ENCODE measurements around the gene CAPN9.

The CAPN9 gene

DNA sequence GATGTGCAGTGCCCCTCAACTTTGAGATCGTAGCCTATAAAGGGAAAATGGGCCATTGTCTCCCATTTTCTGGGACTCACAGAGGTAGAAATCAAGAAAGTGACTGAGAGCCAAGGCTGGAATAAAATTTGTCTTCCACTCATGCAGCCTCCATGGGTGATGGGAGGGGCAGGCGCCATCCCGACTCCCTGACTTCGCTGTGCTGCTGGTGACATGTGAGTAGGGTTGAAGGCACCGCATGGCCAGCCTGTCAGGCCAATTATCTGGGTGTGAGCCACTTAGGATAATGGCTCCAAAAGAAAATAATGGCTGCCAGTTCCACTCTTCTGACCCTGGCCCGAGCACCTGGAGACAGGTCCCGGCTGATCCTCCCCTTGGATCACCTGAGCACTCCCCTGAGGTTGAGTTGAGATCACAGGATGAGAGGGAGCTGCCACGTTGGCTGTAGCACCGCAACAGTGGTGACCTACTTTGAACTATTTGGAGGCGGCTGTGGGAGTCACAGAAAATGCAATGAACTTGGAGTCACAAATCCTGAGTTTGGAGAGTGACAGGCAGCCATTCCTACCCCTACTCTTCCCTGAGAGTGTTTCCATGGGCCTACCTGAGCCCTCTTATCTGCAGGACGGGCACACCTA, 26.3 kb downstream of the CAPN9 start:
- Histone ChIP-seq H3K4me1 (ENCODE audit: low read length) (no peaks in the 10 kb centered on the region), H2AFZ (ENCODE audit: low read depth, low read length) (peak overlapping the region; percentile 60; the same call in 1 of the 2 replicates), H4K20me1 (ENCODE audit: insufficient read depth, low read length) (no peaks in the 10 kb centered on the region), H3K27ac (ENCODE audit: low read length) (no peak overlapping the region), H3K36me3 (replicated peaks; ENCODE audit: low read depth, low read length) (no peaks in the 10 kb centered on the region), H3K27me3 (ENCODE audit: low read depth, low read length) (peaks cover 14% of the 10 kb centered on the region), H3K79me2 (ENCODE audit: low read length) (no peaks in the 10 kb centered on the region), H3K9ac (ENCODE audit: low read length) (no peak overlapping the region), H3K4me2 (ENCODE audit: low read length) (peak overlapping the region; percentile 15; the same call in 1 of the 2 replicates), H3K9me3 (ENCODE audit: insufficient read depth, low read length) (no peaks in the 10 kb centered on the region), H3K4me3 (ENCODE audit: low read length) (no peak overlapping the region)
- TF ChIP-seq CTCF (IDR thresholded peaks at IDR 0.05; ENCODE audit: low read depth, low read length) (no peak), EZH2phosphoT487 (IDR thresholded peaks at IDR 0.05; ENCODE audit: low read depth) (no peak)

- H3K9me3 ChIP-seq (ENCODE audit: insufficient read depth, low read length) = no peaks in the 10 kb centered on the region
- H3K79me2 ChIP-seq (ENCODE audit: low read length) = no peaks in the 10 kb centered on the region
- no peak overlapping the region for H3K27ac ChIP-seq (ENCODE audit: low read length)
- H3K27me3 ChIP-seq (ENCODE audit: low read depth, low read length) = peaks cover 26% of the 10 kb centered on the region
- H4K20me1 ChIP-seq (ENCODE audit: insufficient read depth, low read length) = no peaks in the 10 kb centered on the region
- no peaks in the 10 kb centered on the region for H3K36me3 ChIP-seq (replicated peaks; ENCODE audit: low read depth, low read length)
- no peak overlapping the region for H3K4me2 ChIP-seq (ENCODE audit: low read length)
- H3K4me3 ChIP-seq (ENCODE audit: low read length) = no peak overlapping the region
- H3K4me1 ChIP-seq (ENCODE audit: low read length) = peaks cover 8% of the 10 kb centered on the region
- H3K9ac ChIP-seq (ENCODE audit: low read length) = no peak overlapping the region
- TF ChIP-seq CTCF (IDR thresholded peaks at IDR 0.05; ENCODE audit: low read depth, low read length) (no peak), EZH2phosphoT487 (IDR thresholded peaks at IDR 0.05; ENCODE audit: low read depth) (no peak)
- no peak overlapping the region for H2AFZ ChIP-seq (ENCODE audit: low read depth, low read length)
Measured at GRCh38 chr1:230778916-230779590, 31.9 kb downstream of the CAPN9 start.

- Histone ChIP-seq H3K36me3 (replicated peaks; ENCODE audit: low read depth, low read length) (no peaks in the 10 kb centered on the region), H3K27ac (ENCODE audit: low read length) (no peak overlapping the region), H4K20me1 (ENCODE audit: insufficient read depth, low read length) (no peaks in the 10 kb centered on the region), H3K27me3 (ENCODE audit: low read depth, low read length) (peaks cover 26% of the 10 kb centered on the region), H3K4me2 (ENCODE audit: low read length) (no peak overlapping the region), H3K4me1 (ENCODE audit: low read length) (peaks cover 8% of the 10 kb centered on the region), H3K9me3 (ENCODE audit: insufficient read depth, low read length) (no peaks in the 10 kb centered on the region), H3K9ac (ENCODE audit: low read length) (no peak overlapping the region), H3K79me2 (ENCODE audit: low read length) (no peaks in the 10 kb centered on the region), H3K4me3 (ENCODE audit: low read length) (no peak overlapping the region), H2AFZ (ENCODE audit: low read depth, low read length) (no peak overlapping the region)
- TF ChIP-seq EZH2phosphoT487 (IDR thresholded peaks at IDR 0.05; ENCODE audit: low read depth) (no peak), CTCF (IDR thresholded peaks at IDR 0.05; ENCODE audit: low read depth, low read length) (no peak)
Measured at GRCh38 chr1:230781131-230781530, 33.9 kb downstream of the CAPN9 start.

- Histone ChIP-seq H3K27ac (ENCODE audit: low read length) (no peak overlapping the region), H3K4me2 (ENCODE audit: low read length) (no peak overlapping the region), H3K36me3 (replicated peaks; ENCODE audit: low read depth, low read length) (no peaks in the 10 kb centered on the region), H3K9me3 (ENCODE audit: insufficient read depth, low read length) (no peaks in the 10 kb centered on the region), H2AFZ (ENCODE audit: low read depth, low read length) (no peak overlapping the region), H3K9ac (ENCODE audit: low read length) (no peak overlapping the region), H3K79me2 (ENCODE audit: low read length) (no peaks in the 10 kb centered on the region), H3K27me3 (ENCODE audit: low read depth, low read length) (peaks cover 26% of the 10 kb centered on the region), H4K20me1 (ENCODE audit: insufficient read depth, low read length) (no peaks in the 10 kb centered on the region), H3K4me1 (ENCODE audit: low read length) (peaks cover 8% of the 10 kb centered on the region), H3K4me3 (ENCODE audit: low read length) (no peak overlapping the region)
- TF ChIP-seq CTCF (IDR thresholded peaks at IDR 0.05; ENCODE audit: low read depth, low read length) (no peak), EZH2phosphoT487 (IDR thresholded peaks at IDR 0.05; ENCODE audit: low read depth) (no peak)
Measured at GRCh38 chr1:230781594-230781993, 34.4 kb downstream of the CAPN9 start.
